Glomerular endothelial cell (primary cell): ENCODE results near the gene IFNAR1. TPM values are rescaled to one million over a fixed set of nuclear protein-coding genes. Genes with fewer than 3 reads are reported as not detected.
"Not testable (repeated sequence)": the region's sequence is repeated elsewhere in the genome, so short reads cannot be mapped to it uniquely, and the experiment has no call there.

Source experiments
- DNase-seq: peaks from one replicate; pipeline ENCODE4 v3.0.0-alpha.2; 2011; ENCODE audit warnings: low read depth, low spot score; ENCODE audit errors: extremely low read depth
- total RNA-seq: library from RNA; depleted of rRNA; stranded (reverse); fragments of >200 nt; gene quantifications from 2 replicates; pipeline ENCODE4 v1.2.3, GENCODE V29; 2015

IFNAR1 gene
- total RNA-seq, 1 donor from 2014 or later, result 39.6 TPM

- DNase-seq, result no peak
These were observed 18.8 kb upstream of the IFNAR1 start for GRCh38 chr21:33305938-33306337.

GRCh38 chr21:33308586-33309490, 15.9 kb upstream of the IFNAR1 start:
- no peak for DNase-seq

DNA sequence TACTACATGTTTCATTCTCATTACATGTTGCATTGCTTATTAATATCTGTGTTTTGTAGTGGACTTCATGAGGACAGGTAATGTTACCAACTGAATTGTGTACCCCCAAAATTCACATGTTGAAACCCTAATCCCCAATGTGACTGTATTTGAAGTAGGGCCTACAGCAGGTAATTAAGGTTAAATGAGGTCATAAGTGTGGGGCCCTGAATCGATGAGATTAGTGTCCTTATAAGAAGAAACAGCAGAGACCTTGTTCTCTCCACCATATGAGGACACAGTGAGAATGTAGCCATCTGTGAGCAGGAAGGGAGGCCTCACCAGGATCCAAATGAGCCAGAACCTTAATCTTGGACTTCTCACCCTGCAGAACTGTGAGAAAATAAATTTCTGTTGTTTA, 15.0 kb upstream of the IFNAR1 start:
- no peak for DNase-seq

DNA sequence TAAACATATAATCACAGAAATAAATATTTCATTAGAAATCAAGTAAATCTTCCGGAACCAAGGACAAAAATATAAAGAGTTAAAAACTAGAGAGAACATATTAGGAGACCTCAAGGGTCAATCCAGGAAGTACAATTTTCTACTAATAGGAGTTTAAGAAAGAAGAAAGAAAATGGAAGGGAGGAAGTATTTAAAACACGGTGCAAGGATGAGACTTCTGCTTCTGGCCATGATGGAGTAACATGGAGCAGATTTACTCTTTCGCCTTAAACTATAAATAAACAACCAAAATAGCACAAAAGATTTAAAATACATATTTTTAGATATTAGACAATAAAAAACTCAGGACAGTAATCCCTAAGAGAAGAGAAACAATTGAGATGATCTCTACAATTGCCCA, 12.6 kb upstream of the IFNAR1 start:
- no peak for DNase-seq

DNA sequence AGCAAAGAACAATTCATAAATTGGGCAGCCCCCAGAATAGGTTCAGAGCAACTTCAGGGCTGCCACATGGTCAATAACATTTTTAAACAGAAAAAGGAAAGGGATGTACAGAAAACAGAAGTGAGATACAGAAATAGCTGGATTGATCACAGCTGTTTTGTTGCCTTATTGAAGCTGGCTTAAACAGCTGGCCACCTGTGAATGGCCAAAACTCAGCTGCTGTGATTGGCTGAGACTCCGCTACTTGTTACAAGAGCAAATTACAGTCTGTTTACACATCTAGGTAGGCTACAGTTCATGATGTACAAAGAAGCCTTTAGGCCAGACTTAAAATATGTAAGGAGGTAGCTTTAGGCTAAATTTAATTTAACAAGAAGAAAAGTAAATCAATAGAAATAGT, 11.6 kb upstream of the IFNAR1 start:
- no peak for DNase-seq

GRCh38 chr21:33313611-33314010, 11.2 kb upstream of the IFNAR1 start:
- no peak for DNase-seq

- no peak for DNase-seq
These were observed 10.7 kb upstream of the IFNAR1 start for GRCh38 chr21:33314111-33314510.

- no peak for DNase-seq
These were observed 8.6 kb upstream of the IFNAR1 start for GRCh38 chr21:33315946-33316710.

DNA sequence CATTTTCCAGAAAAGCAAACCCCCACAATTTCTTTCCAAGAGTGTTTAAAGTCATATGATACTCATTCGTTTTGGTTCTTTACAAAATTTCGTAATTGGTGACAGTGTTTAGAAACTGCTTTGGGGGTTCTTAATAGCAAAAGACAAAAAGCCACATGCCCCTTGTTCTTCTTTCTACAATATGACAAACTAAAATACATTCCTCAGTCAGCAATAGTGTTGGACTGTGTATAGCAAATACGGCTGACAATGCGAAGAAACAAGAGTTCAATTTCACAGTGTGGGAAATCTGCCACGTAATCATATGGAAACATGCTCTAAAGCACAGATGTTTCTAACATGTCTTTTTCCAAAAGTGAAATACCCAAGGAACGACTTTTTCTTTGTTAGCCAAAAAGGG, 7.6 kb upstream of the IFNAR1 start:
- DNase-seq, result no peak

DNA sequence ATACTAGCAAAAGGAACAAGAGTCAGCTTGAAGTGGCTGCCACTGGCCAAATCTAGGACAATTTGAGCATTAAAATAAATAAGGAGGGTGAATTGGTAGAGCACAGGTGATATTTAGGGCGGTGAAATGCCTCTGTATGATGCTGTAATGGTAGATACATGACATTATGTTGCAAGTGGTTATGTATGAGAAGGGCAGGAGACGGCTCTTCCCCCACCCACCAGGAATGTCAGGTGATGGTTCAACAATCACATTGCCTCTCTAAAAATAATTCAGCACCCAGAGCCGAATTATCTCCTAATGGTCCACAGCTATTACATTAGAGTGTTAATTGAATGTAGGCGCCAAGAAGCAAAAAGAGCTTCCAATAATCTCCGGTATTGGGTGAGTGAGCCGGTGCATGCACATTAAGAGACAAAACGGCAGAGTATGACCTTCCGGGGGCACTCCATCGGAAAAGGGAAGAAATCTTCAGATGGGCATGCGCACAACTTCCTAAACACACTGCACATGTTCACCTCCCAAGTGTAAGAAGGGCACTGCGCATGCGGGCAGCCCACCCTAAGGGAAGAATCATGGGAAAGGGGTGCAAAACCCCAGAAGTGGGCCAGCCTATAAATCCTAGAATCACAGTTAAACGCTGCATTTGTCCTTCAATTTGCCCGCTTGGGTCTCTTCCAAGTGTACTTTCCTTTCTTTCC, 6.8 kb upstream of the IFNAR1 start:
- DNase-seq, result no peak

- DNase-seq, result not testable (repeated sequence)
These were observed 3.8 kb upstream of the IFNAR1 start for GRCh38 chr21:33321005-33321404.

DNA sequence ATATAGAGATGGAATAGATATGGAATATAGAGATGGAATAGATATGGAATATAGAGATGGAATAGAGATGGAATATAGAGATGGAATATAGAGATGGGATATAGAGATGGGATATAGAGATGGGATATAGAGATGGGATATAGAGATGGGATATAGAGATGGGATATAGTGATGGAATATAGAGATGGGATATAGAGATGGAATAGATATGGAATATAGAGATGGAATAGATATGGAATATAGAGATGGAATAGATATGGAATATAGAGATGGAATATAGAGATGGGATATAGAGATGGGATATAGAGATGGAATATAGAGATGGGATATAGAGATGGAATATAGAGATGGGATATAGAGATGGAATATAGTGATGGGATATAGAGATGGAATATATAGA, 1.2 kb upstream of the IFNAR1 start:
- DNase-seq, result not testable (repeated sequence)

- no peak for DNase-seq
These were observed 675 bp downstream of the IFNAR1 start for GRCh38 chr21:33325222-33326067.

DNA sequence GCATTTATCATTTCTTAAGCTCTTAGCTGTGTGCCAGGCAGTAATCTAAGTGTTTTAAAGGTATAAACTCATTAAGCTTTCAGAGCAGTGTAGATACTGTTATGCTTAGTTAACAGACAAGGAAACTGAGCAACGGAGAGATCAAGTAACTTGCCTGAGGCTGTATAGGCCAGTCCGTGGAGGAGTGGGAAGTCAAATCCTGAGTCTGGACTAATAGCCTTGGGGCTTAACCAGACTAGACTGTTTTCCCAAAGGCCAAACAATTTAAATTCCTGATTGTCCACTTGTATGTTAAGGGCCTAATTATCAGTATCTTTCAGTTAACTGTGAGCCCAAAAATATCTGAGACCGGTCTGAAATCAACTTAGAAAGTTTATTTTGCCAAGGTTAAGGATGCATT, 2.6 kb downstream of the IFNAR1 start:
- DNase-seq, result no peak

GRCh38 chr21:33327792-33328433, 3.1 kb downstream of the IFNAR1 start:
- no peak for DNase-seq

DNA sequence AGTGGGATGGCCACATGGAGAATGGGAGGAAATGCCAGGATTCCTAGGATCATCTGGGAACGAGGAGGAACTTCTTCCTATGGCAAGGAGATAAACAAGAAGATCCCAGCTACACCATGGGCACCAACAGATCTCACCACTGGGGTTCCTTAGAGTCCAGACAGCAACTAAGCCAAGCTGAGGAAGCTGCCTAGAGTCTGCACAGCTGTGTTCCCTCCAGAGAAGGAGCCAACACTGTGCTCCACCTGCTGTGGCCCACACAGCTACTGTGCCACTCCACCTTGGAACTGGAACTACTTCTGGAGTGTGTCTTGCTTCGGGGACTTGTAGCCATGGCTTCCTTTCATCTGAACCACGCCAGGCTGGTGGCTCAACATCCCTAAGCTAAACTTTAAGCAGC, 6.0 kb downstream of the IFNAR1 start:
- DNase-seq, result no peak

- no peak for DNase-seq
These were observed 7.4 kb downstream of the IFNAR1 start for GRCh38 chr21:33332143-33332542.

GRCh38 chr21:33334191-33334590, 9.4 kb downstream of the IFNAR1 start:
- DNase-seq, result no peak

DNA sequence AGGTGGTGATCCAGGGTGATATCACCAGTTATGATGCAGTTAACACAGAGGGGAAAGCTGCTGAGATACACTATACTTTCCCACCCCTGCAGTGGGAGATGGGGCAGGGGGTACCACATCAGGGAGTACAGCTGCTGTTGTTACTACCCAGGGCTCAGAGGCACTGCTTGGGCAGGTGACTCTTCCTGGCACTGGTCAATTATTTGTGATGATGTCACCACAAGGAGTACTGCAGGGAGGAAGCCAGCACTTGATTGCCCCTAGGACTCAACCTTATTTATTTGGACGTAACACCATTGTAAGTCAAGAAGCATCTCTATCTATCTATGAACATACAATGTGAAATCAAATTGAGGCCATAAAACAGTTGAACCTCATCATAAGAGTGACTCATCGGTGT, 10.1 kb downstream of the IFNAR1 start:
- DNase-seq, result no peak

DNA sequence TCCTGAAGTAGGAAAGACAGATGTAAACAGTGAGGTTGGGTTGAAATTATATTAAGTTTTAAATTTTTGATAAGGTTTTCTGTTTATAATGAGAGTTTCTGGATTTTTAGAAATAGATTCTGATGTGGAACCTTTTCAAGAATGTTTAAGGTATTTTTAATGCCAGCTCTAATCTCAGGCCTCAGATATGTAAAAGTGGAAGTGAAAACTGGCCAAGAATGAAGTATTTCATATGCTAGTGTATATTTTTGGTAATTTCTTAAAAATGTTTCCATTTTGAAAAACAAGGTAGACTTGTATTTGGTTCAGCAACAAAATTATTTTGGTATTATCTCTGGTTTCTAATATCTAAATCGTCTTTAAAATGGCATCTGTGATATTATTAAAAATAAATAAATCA, 14.4 kb downstream of the IFNAR1 start:
- no peak for DNase-seq
